Fibroblast of skin of back (primary cell): ENCODE data around the gene ZNF598. TPM values are rescaled to one million over a fixed set of nuclear protein-coding genes. Genes with fewer than 3 reads are reported as not detected.

Experiments
- DNase-seq: peaks from one replicate; pipeline ENCODE4 v3.0.0-alpha.2; 2013
- polyA plus RNA-seq, 2 experiments: library from polyadenylated mRNA; unstranded; fragments of 120-200 nt; gene quantifications; one replicate each; pipeline ENCODE4 v1.2.1, GENCODE V29; 2013; ENCODE audit not compliant: insufficient read length in 2 of 2

The ZNF598 gene
- polyA plus RNA-seq (2013, experiment 1 of 2; ENCODE audit: insufficient read length), result 42.1 TPM
- polyA plus RNA-seq (2013, experiment 2 of 2; ENCODE audit: insufficient read length), result 27.5 TPM

GRCh38 chr16:2009791-2010510, at the start of gene ZNF598:
TSS of gene ZNF598 (minus strand) at chr16:2009821.
- DNase-seq, result peak; percentile 91

DNA sequence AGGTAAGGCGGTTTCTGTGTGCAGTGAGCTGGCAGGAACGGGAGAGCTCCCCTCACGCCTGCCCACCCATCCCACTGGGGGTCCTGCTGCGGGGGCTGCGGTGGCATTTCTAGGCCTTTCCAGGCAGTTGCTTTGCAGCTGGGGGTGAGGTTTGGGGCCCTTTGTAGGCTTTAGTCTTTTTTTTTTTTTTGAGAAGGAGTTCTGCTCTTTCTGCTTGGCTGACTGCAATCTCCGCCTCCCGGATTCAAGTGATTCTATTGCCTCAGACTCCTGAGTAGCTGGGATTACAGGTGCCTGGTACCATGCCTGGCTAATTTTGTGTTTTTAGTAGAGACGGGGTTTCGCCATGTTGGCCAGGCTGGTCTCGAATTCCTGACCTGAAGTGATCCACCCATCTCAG, 49.3 kb upstream of the ZNF598 start:
- no peak for DNase-seq

DNA sequence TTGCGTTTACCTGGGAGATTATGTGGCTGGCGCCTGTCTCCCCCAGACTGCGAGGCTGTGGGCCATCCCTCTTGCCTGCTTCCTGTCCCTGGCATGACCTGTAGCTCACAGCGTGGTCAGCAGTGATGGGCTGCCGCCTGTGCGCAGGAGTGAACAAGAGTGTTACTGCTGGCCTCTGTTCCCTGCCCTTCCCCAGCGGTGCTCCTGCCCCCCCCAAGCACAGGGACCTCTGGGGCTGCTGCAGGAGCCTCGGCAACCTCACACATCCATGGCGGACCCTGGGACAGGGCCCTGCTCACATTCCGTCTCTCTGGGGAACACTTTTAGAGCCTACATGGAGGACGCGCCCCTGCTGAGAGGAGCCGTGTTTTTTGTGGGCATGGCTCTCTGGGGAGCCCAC, 48.8 kb upstream of the ZNF598 start:
- no peak for DNase-seq

DNA sequence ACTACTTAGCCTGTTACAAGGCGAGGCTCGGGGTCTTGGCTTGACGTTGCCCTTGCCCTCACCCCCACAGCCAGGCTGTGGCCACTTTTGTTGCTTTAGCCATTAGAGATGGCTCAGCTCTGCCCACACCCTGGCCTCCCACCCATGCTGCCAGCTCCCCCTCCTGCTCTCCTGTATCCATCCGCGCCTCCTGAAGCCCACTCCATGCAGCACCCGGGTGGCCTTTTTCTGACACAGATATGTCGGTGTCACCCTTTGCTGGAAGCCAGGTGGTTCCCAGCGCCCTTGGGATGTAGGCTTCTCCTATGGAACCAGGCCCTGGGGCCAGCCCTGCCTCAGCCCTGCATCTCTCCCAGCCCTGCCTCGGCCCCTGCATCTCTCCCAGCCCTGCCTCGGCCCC, 47.8 kb upstream of the ZNF598 start:
- no peak for DNase-seq

DNA sequence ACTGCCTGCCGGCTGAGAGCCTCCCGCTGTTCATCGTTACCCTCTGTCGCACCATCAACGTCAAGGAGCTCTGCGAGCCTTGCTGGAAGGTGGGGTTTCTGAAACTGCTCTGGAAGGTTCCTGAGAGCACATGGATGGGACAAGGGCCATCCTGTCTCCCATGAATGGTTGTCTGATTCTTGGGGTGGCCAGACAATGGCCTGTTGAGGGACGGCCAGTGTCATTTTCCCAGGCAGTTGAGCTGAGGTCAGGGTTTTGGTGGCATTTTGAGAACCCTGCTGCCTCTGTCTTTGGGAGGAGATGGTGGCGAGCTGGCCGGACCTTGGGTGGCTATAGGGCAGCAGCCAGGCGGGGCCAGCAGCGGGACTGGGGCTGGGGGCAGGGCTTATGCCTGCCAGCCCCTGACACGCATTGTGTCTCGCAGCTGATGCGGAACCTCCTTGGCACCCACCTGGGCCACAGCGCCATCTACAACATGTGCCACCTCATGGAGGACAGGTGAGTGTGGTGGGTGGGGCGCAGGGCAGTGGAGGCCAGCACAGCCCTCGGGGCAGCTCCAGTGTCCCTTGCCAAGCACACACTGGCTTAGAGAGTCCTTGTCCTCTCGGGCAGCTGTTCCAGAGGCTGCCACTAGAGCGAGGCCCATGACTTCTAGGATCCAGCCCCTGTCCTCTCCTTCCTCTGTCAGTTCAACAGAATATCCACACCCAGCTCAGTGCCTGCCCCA, 47.2 kb upstream of the ZNF598 start:
- no peak for DNase-seq

DNA sequence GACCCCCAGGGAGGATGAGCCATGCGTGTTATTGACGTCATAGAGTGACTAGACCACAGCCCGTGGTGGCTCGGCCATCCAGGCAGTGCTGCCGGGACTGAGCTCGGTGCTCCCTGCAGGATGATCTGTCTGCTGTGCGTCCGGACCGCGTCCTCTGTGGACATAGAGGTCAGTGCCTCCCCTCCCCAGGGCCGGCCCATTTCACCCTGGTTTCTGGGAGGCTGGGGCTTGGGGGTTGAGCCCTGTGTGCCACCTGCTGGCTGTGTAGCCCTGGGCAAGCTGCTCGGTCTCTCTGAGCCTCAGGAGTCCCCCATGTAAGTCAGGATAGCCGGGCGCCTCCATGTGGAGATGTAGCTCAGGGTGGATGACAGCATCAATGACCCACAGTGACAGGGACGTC, 46.5 kb upstream of the ZNF598 start:
- peak; percentile 20 for DNase-seq

GRCh38 chr16:2054543-2055245, 45.1 kb upstream of the ZNF598 start:
- no peak for DNase-seq

GRCh38 chr16:2053897-2054296, 44.3 kb upstream of the ZNF598 start:
- DNase-seq, result no peak

GRCh38 chr16:2053211-2053610, 43.6 kb upstream of the ZNF598 start:
- DNase-seq, result no peak

DNA sequence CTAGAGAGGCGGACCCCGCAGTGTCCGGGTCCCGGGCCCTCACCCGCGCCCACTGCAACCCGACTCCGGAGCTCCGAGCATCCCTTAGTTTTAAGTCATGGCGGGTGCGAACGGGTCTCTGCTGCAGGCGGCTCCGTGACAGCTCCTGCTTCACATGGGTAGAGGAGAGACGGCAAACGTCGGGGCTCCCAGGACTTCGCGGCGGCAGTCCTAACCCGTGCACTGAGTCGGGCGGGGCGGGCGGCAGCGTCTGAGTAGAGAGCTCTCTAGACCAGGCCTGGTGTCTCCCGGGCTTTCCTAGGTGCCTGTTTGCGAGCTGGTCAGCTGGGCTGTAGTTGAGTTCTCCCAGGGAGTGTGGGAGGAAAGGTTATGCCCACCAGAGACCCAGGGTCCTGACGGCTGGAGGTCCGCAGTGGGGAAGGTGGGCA, 38.5 kb upstream of the ZNF598 start:
- no peak for DNase-seq

DNA sequence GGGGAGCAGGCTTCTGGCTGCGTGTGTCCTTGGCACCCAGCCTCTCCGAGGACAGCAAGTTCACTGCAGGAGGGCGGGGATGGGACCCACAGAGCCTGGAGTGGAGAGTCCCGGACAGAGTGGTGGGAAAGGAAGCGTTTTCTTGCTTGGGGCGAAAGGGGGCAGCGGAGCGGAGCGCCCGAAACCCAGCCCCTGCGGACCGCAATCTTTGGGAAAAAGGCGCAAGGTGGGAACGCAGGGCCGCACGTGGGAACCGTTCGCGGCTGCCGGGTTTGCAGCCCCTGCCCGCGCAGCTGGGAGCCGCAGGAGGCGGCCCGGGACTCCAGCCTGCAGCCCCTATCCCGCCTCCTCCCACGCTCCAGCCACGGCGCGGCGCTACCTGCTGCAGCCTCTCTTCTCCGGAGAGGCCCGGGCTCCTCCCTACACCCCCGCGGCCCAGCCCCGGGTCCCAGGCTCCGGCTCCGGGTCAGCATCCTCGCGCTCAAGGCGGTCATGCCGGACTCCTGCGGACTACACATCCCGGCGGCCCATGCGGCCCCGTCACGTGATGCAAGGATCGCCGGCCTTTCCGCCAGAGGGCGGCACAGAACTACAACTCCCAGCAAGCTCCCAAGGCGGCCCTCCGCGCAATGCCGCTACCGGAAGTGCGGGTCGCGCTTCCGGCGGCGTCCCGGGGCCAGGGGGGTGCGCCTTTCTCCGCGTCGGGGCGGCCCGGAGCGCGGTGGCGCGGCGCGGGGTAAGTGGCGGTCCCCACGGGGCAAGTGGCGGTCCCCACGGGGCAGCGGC, 37.9 kb upstream of the ZNF598 start, which contains the start of the genes NTHL1 and TSC2:
Gene NTHL1, minus strand, starts transcription at position 505 of the 786 bp plus-strand sequence. Its CDS starts 11 bp downstream, at position 494.
Gene TSC2, plus strand, starts transcription at position 656 of the 786 bp plus-strand sequence. CDS start 631 bp downstream, outside the sequence.
- peak; percentile 95 for DNase-seq

DNA sequence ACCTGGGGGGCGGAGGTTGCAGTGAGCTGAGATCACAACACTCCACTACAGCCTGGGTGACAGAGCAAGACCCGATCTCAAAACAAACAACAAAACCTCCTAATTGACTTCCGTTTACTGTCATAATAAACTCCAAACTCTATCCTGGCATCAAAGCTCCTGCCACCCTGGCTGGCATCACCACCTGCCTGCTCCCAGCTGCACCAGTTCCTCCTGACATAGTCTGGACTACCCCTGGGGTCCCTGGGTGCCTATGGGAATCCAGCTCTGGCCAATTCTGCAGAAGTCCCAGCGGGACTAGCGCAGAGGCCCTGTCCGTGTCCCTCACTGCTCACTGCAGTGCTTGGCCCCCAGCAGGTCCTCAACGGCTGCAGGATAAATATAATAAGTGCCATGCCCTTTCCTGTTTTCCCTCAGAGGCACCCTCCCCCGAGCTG, 37.3 kb upstream of the ZNF598 start:
- DNase-seq, result no peak

DNA sequence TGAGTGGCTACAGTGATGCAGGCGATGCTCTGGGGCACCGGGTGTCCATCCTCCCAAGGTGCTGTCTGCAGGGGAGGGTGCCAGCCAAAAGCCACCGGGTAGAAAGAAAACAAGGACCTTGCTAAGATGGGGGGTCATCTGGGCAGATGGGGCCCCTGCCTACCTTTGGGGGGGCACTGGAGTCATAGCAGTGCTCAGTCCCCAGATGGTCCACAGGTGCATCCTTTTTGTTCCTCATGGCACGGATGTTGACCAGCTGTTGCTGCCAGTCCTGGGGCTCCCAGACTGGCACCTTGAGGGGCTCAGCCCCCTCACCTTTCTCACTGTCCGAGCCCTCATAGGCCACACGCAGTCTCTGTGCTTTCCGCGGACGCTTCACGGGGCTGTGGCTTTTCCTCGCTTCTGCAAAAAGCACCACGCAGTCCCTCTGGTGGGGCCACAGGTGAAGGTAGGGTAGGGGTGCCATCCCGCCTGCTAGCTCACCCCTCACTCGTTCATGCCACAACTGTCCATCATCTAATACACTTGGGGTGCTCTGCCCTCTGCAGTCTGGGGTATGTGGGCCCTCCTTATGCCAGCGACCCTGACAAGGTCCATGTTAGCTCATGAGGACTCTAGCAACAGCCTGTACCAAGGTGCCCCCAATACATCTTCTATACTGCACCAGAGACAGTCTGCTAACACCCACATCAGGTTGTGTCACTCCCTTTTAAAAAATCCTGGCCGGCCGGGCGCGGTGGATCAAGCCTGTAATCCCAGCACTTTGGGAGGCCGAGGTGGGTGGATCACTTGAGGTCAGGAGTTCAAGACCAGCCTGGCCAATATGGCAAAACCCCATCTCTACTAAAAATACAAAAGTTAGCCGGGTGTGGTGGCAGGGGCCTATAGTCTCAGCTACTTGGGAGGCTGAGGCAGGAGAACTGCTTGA, 36.6 kb upstream of the ZNF598 start:
- DNase-seq, result no peak

DNA sequence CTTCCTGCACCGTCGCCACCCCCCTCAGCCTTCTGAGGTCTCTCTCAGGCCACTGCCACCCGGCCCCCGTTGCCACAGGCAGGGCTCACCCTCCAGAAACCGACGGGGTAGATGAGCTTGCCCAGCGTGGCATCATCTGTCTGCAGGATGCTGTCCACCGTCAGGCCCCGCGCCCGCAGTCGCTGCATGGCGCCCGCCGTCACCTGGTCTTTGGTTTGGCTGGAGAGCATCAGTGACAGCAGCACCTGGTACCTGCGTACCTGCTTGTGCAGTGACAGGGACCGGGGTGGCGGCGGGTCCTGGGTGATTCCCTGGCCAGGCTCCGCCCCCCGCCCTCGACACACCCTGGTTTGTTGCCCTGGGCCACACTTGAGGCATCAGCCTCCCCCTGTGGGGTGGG, 34.9 kb upstream of the ZNF598 start:
- DNase-seq, result no peak

GRCh38 chr16:2043667-2044451, 34.2 kb upstream of the ZNF598 start:
- DNase-seq, result no peak

DNA sequence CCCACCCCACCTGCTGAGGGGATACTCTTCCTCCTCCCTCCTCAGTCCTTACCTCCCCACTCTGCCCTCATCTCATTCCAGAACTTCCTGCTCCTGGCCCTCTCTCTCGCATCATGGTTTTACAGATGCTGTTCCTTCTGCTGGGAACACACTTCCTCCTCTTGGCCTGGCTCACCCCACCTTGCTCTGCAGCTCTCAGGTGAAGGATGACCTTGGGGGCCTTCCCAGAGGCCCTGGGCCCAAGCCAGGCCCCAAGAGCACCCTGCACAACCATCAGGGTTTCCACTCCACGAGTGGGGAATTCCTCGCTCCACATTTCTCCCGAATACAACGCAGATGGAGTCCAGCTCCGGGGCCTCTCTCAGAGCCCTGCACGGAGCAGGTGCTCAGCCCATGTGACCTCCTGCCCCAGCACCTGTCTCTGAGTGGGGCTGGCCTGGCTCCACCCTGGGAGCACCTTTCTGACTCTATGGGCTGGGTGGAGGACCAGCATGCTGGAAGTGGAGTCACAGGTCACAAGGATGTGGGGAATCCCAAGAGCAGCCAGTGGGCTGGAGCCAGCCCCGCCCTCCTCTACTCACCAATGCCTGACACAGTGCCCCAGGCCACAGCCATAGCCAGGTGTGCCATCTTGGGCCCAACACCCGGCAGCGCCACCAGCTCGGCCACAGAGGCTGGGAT, 33.5 kb upstream of the ZNF598 start:
- DNase-seq, result no peak

DNA sequence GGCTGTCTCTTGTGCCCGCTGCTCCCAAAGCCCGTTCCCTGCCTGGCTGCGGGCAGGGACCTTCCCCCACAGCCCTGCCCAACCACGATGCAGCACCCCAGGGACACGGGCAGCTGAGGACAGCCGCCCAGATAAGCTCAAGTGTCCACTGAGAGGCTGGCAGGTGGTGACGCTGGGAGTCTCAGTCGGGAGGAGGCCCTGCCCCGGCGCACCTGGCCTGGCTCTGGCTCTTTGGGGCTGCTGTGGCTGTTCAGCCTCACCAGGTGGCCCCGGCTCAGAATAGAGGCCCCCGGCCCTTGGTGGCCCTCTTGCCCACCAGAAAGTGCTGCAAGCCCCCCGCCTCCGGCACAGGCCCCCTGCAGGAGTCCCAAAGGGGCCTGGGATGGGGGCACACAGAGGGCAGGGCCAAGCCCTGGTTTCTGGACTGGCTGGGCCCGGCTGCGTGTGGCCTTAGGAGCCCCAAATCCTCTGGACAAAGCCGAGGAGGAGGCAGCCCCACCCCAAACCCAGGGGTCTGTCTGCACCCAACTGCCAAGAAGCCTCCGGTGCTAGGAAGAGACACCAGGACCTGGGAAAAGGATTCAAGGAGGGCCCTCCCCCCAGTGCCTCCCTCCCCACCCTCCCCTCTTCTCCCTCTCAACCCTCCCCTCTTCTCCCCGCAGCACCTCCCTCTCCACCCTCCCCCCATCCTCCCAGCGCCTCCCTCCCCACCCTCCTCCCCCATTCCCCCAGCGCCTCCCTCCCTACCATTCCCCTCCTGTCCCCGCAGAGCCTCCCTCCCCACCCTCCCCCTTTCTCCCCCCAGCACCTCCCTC, 32.8 kb upstream of the ZNF598 start:
- no peak for DNase-seq

GRCh38 chr16:2040787-2041522, 31.3 kb upstream of the ZNF598 start:
- DNase-seq, result no peak
